Fibroblast of skin of abdomen (primary cell): Measurements from ENCODE around the gene TOX3.

Experiments used
- DNase-seq: peaks from one replicate; pipeline ENCODE4 v3.0.0-alpha.2; 2013

TOX3 gene

GRCh38 chr16:52535076-52535475 is 11.9 kb downstream of the TOX3 start:
- no peak for DNase-seq

DNA sequence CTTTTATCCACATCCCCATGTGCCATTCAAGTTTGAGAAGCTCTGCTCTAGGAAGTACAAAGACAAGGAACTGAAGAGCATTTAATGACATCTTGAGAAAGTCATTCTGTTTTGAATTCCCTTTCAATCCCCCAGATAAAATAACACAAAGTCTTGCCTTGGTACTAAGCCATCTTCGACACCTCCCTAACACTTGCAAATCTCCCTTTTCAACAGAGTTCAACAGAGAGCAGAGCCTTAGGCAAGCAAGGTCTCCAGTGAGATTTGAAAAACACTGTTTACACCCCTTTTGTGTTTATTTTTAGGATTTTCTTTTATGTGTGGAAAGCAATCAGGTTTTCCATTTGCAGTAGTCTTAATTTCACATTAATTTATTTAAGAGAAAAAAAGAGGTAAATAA is 13.6 kb downstream of the TOX3 start:
- DNase-seq: no peak

GRCh38 chr16:52532384-52532783 is 14.6 kb downstream of the TOX3 start:
- DNase-seq: no peak

DNA sequence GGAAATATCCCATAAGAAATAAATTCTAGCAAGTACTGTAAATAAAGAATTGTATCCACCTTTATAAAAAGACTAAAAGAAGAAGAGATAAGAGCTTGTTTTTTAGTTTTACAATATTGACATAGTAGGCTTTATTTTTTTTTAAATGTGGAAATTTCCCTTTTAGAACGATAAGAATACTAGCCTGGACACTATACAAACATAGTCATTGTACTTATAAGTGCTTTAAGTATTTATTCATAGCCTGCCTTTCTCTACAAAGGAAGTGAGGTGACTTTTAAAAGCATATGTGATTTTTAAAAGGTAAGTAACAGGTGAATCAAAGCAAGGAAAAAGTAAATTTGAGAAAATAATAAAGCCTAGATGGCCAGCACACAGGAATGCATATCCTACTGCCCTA is 17.7 kb downstream of the TOX3 start:
- DNase-seq: no peak

DNA sequence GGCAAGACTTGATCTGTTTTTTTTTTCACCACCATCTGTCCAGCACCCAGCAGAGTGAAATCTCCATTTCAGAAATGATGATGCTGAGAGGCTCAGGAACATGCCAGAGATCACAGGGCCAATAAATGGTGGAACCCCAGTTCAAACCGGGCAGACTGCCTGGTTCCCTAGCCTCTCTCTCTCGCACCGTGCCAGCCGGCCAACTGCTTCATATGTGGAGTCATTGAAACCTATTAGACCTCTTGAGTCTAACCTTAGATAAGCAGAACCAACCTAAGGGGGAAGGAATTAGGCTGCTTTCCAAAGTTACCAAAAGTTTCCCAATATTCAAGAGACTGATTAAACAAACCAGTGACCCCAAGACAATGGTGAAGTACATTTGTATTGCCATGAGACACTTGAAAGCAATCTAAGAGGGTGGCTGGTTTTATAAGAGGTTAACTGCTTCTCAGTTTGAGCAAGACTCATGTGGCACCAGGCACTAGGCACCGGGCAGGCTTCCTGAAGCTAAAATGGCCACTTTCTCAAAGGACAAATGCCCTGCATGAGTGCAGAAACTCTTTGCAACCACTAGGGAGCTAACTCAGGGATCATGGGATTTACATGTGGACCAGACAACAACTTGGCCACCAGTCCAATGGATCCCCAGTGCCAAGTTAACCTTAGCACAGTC is 18.4 kb downstream of the TOX3 start:
- DNase-seq: no peak

DNA sequence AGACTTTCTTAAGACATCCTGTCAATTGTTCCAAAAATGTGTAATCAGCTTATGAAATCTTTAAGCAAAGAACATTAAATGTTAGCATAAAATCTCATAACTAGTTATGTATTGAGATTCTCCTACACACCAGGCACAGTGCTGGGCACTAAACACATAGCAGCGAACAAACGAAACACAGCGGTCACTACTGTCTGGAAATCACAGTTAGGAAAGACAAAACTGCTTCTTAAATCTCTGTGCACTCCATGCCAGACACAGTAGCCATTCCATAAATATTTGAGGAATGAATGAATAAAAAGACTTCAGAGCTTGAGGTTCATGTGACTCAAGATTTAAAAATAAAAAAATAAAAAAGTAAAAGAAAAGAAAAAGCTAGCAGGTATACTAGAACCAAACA is 20.1 kb downstream of the TOX3 start:
- DNase-seq: no peak

GRCh38 chr16:52526116-52526828 is 20.7 kb downstream of the TOX3 start:
- DNase-seq: no peak

DNA sequence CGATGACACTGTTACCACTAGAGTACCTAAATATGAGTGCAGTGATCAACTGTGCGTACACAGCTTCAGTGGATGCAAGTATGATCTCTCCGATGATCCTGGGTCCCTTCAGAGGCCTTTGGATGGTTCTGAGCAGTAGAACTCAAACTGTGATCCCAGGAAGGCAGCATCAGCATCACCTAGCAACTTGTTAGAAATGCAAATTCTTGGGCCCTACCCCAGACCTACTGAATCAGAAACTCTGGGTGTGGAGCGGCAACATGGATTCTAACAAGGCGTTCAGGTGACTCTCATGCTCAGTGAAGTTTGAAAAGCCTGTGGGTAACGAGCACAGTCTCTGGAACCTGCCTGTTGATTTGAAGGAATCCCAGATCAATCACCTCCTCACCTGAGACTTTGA is 25.4 kb downstream of the TOX3 start:
- no peak for DNase-seq

DNA sequence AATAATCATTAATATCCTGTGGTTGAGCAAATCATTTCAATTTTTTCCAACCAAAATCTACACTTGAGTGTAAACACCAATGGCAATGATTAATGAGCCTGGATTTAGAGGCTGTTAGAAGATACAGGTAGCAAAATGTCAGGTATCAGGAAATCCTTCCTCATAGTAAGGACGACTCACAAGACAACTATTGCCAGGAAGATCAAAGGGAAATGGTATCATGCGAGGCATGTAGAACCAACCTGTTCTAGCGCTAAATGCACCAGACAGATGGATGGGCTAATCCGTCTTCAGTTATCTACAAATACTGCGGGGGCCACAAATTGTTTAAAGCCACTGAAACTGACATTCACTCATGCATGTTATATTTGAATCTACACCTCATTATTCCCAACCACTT is 28.1 kb downstream of the TOX3 start:
- no peak for DNase-seq

DNA sequence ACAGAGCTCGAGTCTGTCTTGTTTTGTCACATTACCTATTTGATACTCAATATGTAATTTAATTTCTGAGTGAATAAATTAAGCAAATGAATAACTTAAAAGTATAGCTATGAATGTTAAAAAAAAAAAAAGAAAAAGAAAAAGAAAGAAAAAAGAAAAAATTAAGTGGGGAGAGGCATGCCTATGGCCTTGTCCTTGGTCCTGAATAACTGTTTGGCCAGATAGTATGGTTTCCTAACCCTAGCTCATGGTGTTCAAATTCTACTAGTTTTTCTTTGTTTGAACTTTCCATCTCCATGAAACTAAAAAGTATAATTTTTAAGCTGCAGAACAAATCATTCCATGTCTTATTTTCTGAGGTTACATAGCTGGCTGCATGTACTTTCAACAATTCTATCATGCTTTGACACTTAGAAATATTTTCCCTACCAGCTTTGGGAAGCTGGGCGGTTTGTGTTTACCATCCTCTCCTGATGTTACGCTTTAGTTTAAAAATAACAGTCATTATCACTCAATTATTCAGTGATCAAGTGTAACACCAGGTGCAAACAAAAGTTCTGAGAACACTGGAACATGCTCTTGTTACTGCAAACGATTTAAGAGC is 31.8 kb downstream of the TOX3 start:
- DNase-seq: no peak

GRCh38 chr16:52512297-52512987 is 34.5 kb downstream of the TOX3 start:
- no peak for DNase-seq

DNA sequence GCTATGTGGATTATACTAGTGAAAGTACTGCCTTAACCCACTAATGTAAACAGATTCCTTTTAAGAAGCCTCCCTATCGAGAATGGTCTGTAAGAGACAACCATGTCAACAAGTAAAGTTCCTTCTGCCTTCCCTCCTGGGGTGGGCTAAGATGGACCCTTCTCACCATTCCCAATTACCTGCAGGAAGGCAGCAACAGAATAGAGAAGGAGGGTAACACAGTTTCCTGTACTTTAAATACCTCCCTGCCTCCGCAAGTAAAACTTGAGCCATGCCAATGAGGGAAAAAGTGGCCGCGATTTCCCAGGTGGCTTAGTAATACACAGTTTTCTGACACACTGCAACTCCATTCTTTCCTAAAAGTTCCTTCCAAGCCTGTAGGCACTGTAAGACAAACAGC is 45.2 kb downstream of the TOX3 start:
- DNase-seq: no peak

GRCh38 chr16:52500963-52501362 is 46.0 kb downstream of the TOX3 start:
- no peak for DNase-seq

- DNase-seq: no peak
Observed at GRCh38 chr16:52499060-52499440, 47.9 kb downstream of the TOX3 start.

GRCh38 chr16:52498328-52499059 is 48.4 kb downstream of the TOX3 start:
- no peak for DNase-seq

GRCh38 chr16:52497067-52497816 is 49.7 kb downstream of the TOX3 start:
- peak; percentile 59 for DNase-seq

- no peak for DNase-seq
Observed at GRCh38 chr16:52496051-52496876, 50.7 kb downstream of the TOX3 start.

DNA sequence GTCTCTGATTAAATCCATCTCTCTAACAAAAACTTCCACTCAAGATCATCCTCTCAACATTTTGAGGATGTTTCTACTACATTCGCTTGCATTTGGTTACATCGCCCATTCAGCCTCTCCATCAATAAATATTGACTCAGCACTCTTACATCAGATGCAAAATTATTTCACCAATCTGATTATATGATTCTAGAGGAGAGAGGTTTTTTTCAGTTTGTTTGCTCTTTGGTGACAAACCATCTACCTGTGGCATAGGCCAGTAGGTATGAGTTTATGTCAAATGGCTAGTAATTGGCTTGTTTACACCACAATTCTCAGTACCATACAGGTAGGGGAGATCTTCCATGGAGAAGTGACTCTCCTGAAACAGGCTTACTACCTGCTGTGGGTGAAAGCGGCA is 52.3 kb downstream of the TOX3 start:
- no peak for DNase-seq

DNA sequence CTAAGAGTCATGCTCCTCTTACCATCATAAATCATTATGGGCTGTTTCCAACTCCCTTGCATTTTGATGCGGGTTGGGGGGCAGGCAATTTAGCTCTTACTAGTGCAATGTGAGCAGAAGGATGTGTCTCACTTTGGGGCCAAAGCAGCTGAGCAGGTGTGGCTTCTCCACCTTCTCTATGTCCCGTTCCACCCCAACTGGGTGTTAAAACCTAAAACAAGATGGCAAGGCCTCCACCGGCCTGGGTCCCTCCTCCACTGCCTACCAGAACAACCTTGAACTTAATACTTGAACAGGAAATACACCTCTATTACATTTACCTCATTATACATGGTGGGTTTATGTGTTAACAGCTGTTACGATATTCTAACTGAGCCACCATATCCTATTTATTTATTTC is 52.8 kb downstream of the TOX3 start:
- DNase-seq: no peak

DNA sequence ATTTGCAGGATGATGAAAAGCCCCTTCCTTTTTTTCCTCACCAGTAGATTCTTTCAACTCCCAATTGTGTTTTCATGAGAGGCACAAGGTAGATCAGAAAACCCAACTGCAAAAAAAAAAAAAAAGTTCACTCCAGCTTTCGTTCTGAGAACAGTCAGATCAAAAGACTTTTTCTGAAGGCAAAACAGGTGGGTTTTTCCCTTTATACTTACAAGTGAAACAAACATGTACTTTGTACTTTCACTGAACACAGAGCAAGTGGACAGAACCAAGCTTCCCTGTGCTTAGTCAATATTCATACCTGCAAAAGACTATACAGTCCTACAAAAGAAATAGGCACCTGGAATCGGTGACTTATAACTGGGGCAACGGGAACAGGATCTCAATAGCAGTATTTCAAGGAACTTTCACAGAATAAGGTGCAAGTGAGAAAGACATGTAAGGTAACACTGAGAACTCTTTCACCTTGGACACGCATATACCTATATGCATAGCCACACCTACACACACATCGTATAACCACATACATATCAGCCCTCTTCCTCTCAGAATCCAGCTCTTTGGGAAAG is 54.1 kb downstream of the TOX3 start:
- no peak for DNase-seq

GRCh38 chr16:52491216-52491615 is 55.7 kb downstream of the TOX3 start:
- no peak for DNase-seq
